COLO668 (cell line): ENCODE data around the gene DRC1.
"Not testable (repeated sequence)": the region's sequence is repeated elsewhere in the genome, so short reads cannot be mapped to it uniquely, and the experiment has no call there.

Experiments used
- DNase-seq: peaks from one replicate; lab custom pipeline; 2025; ENCODE audit not compliant: unreplicated experiment; lab: John Stamatoyannopoulos, UW

DRC1 gene

DNA sequence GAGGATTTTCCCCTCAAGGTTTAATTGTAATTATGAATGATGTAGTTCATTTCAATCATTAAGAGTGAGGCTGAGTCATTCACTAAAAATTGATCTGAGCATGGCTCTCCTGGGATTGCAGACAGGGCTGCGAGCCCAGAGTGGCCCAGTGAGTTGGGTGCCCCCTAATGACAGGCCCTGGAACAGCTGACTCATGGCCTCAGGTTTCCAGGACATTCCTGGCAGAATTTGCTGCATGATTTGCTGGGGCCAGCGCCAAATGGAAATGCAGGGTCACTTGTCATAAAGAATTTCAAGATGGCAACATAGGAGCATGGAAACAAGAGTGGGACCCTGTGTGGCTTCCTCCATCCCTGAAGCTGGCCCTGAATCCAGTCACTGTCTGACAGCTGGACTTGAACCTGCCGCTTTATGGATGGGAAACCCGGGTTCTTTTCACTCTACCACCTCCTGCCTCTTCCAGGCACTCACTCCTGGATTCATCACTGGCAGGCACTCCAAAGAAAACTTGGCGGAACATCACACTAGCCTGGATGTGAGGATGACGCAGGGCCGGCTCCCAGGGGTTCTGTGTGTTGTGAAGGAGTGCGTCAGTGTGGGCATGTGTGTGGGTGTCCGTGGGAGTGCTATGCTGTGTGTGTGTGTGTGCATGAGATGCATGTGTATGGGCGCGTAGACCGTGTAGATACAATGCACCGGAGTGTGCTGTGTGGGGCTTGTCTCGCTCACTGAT, 61.0 kb downstream of the DRC1 start:
- DNase-seq, result peak; percentile 34

DNA sequence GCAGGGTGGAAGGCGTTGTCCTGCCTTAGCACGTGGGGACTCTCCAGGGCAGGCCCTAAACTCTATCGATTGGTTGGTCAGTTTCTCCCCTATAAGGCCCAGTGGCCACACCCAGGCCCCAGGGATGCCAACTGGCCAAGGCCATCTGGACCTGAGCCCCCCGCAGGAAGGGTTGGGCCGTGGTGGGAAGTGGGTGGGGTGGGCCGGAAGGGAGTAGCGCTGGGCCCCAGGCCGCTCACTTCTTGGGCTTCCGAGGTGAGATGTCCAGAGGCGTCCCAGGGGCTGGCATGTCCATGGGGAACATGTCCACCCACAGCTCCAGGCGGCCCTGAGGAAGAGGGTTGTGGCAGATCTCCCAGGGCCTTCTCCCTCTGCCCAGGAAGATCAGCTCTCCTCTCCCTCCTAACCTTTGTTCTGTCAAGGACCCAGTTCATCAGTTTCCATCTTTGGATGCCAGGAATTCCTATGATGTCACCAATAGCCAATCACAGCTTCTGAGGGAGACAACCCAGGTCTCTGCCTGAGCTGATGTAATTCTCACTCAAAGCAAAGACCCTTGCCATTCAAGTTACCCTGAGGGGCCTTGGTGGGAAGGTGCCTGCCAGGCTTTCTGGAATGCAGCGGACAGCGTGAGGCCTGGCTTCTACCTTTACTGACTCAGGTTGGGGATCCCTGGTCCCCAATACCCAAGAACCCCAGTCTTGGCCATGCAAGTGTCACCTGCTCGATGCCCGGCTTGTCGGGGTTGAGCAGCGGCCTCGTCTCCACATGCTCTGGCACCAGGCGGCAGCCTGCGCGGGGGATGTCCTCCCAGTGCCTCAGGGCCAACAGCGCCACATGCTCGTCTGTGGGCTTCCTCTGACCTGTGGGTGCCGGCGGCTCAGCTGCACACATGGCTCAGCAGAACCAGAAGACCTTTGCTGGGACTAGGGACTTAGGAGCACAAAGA, 61.8 kb downstream of the DRC1 start:
- no peak for DNase-seq

- DNase-seq, result no peak
Measured at GRCh38 chr2:26464390-26465265, 62.9 kb downstream of the DRC1 start.

DNA sequence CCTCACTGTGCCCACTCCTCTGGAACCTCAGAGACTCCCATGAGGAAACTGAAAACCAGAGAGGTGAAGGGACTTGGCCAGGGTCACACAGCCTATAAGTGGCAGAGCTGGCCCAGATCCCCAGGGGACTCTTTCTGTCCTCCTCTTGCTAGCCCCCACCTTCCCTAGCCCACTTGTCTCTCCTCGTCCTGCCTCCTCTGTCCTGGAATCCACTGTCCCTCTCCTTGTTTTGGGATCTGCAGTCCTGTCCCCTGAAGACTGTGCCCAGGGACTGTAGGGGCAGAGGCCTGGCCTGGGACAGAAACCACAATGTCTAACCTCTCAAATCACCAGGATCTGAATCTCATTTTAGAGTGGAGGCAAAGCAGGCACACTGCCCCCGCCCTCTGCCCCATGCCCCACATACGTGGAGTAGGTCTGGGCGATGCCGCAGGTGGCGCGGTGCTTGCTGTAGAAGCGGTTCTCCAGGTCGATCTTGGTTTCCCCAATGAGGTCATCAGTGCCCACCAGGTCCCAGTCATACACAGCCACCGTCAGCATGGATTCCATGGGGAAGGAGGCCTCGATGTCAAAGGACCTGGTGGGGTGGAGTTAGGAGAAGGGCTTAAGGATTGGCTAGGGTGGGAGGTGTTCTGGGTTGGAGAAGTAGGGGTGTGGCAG, 63.7 kb downstream of the DRC1 start:
- DNase-seq, result no peak

- DNase-seq, result no peak
Measured at GRCh38 chr2:26465981-26466471, 64.3 kb downstream of the DRC1 start.

DNA sequence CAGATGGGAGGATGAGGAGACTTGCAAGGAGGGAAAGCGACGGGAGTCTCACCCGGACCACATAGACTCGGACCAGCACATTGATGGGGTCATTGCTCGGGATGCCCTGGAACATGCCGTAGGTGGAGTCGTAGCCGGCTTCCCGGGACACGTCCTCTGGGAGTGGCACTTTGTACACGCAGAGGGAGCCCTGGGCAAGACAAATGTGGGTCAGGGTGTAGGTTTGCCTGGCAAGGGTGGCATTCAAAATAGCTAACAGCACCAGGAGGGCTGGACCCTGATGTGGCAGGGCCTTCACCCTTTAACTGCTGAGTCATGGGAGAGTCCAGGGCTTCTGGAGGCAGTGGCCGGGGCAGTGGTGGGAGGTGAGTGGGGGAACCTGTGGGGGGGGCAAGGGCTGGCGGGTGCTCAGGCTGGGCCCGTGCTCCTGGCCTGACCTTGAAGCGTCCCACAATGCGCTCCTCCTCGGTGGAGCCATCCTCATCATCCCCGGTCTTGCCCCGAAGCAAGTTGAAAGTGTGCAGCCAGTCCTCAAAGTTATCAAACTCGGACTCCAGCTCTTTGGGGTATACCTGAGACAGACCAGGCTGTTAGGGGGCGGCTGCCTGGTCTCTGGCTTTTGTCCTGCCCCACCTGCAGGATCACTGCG, 65.1 kb downstream of the DRC1 start:
- no peak for DNase-seq

- not testable (repeated sequence) for DNase-seq
Measured at GRCh38 chr2:26468544-26468943, 66.8 kb downstream of the DRC1 start.

DNA sequence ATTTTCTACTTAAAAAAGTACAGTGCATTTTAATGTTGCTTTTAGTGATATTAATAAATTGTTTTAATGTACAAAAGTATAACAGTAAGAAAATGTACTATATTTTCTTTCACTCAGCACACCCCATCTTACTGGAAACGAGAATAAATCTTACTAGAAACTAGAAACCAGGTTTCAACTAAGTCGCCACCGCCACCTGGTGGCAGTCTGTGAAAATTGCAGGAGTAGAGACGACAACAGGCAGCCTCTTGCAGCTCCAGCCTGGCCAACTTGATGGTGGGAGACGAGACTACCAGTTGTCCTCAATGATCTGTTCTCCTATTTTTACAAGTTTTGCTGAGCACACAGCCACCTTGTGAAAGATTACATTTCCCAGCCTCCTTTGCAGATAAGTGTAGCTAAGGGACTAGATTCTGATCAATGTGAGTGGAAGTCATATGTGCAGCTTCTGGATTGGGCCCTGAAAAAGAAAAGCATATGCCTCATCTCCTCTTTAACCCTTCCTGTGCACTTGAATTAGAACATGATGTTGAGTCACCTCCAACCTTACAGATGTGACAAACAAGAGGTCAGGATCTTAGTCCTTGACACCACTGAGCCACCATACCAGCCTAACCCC, 67.5 kb downstream of the DRC1 start:
- DNase-seq, result peak; percentile 72

GRCh38 chr2:26469955-26470354, 68.2 kb downstream of the DRC1 start:
- DNase-seq, result no peak

GRCh38 chr2:26470601-26471260, 69.0 kb downstream of the DRC1 start:
- DNase-seq, result no peak

GRCh38 chr2:26471289-26471688, 69.6 kb downstream of the DRC1 start:
- no peak for DNase-seq

DNA sequence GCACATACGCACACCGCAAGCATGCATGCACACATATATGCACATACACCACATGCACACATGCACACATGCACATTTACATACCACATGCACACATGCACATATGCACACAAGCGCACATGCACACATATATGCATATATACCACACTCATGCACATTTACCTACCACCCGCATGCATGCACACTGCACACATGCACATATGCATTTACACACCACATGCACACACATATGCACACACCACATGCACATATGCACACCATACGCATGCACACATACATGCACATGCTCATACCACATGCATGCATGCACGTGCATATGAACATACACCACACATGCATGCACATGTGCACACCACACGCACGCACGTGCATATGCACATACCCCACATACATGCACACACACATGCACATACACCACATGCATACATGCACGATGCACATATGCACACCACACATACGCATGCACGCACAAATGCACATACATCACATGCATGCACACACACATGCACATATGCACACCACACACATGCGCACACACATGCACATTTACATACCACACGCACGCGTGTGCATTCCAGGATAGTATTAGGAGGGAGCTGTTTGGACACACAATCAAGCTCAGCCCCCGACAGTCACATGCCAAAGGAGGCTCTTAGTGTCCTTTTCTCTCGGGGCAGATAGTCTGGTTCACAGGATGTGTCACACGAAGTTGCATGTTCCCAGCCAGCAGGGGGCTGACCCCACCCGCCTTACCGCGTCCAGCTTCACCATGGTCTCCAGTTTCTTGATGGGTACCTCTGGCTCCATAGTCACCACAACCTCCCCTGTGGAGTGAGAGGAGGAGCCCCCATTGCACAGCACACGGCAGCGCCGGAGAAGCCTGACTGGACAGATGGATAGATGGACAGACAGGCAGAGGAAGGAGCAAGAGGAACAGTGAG, 70.3 kb downstream of the DRC1 start:
- DNase-seq, result peak; percentile 34

DNA sequence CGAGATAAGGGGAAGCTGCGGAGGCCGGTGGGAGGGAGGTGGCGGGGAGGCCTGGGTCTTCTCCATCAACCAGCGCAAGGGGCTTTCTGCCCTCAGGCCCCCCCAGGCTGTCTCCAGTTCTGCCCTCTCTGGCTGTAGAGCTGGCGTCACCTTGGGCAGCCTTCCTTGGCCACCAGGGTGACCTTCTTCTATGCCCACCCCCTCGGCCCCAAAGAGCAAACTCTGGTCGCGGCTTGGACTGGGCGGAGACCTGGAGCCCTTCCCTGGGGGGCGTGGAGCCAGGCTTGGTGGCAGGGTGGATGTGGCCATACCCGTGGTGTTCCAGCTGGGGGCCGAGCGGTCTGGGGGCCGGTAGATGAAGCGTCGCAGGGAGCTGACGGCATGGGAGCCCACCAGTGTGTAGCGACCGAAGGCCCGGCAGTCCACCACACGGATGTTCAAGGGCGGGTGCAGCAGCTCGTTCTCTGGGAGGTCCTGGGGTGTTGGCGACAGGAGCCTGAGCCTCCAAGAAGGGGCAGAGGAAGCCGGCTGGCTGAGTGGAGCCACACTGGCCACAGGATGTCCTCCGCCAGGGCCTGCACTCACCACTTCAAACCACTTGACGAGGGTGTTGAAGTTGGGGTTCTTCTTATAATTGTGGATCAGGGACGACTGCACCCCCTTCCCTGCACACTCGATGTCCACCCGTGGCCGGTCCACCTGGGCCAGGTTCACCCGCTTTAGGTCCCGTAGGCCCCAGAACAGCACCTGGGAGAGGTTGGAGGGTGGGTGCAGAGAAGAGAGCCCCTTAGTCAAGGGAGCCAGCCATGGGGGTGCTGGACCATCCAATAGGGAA, 71.3 kb downstream of the DRC1 start:
- DNase-seq, result no peak

GRCh38 chr2:26473796-26474195, 72.1 kb downstream of the DRC1 start:
- DNase-seq, result no peak

DNA sequence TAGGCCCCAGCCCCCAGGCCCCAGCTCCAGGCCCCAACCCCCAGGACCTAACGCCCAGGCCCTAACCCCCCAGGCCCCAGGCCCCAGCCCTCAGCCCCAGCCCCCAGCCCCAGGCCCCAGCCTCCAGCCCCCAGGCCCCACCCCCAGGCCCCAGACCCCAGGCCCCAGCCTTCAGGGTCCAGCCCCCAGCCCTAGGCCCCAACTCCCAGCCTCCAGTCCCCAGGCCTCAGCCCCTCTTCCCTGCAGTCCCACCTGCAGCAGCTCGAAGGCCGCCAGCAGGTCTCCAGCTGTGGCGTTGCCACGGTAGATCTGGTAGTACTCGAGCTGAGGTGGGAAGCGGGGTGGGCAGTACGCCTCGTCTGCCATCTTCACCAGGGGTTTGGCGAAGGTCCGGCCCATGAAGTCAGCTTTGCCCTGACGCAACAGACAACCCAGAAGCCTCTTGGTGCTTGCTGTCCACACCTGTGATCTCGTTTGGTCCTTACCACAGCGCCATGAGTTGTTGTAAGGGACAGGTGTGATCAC, 72.6 kb downstream of the DRC1 start:
- no peak for DNase-seq

DNA sequence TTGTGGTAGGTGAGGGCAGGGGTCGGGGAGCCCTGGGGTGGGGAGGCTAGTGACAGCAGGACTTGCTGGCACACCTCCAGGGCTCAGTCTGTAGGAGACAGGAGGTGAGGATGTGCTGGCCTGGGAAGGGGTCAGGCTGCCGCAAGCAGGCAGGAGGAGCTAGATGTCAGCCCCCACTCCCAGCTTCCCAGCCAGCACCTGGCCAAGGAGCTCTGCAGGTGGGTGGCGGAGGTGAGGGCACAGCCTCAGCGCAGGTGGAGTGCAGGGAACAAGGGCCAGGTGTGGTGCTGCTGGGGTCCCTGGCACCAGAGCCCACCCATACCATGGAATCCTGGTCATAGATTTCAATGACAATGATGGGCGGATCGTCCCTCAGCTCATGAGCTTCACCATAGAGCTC, 73.3 kb downstream of the DRC1 start:
- DNase-seq, result no peak
